ENCODE results near the gene ADAMTS2.

Gene ADAMTS2

GRCh38 chr5:179319741-179320281, 25.4 kb downstream of the ADAMTS2 start:
- DNase-seq (ENCODE audit: low read depth, low spot score) = no peak
- POLR2A ChIA-PET = no interaction called here
- no peak for TF ChIP-seq CTCF (IDR thresholded peaks at IDR 0.05; ENCODE audit: insufficient read depth, low read length, missing control alignments)
- H3K4me3 ChIP-seq (ENCODE audit: low read depth, low read length) = no peak overlapping the region
- CTCF ChIA-PET = interaction anchor here (1.6 to 2.4 kb wide), 2 partner anchors 13 to 24 kb away, joined by 5 to 10 read pairs; no protein-coding TSS in a partner anchor

GRCh38 chr5:179319123-179319522, 26.1 kb downstream of the ADAMTS2 start:
- DNase-seq (ENCODE audit: low read depth, low spot score) = no peak
- CTCF ChIA-PET = interaction anchor here (2.4 kb wide), 1 partner anchor 25 kb away, joined by 10 read pairs; no protein-coding TSS in a partner anchor
- TF ChIP-seq CTCF (IDR thresholded peaks at IDR 0.05; ENCODE audit: insufficient read depth, low read length, missing control alignments) = no peak

GRCh38 chr5:179318221-179318955, 26.9 kb downstream of the ADAMTS2 start:
- DNase-seq (ENCODE audit: low read depth, low spot score) = no peak
- no peak for TF ChIP-seq CTCF (IDR thresholded peaks at IDR 0.05; ENCODE audit: insufficient read depth, low read length, missing control alignments)
- no peak overlapping the region for H3K4me3 ChIP-seq (ENCODE audit: low read depth, low read length)
- CTCF ChIA-PET = interaction anchor here (2.2 kb wide), 1 partner anchor 24 kb away, joined by 8 read pairs; no protein-coding TSS in a partner anchor
- POLR2A ChIA-PET = no interaction called here

More at GRCh38 chr5:179319123-179319522, 26.1 kb downstream of the ADAMTS2 start:
- POLR2A ChIA-PET = no interaction called here
- no peak overlapping the region for H3K4me3 ChIP-seq (ENCODE audit: low read depth, low read length)

- H3K4me3 ChIP-seq (ENCODE audit: low read depth, low read length) = no peak overlapping the region
- DNase-seq (ENCODE audit: low read depth, low spot score) = no peak
- TF ChIP-seq CTCF (IDR thresholded peaks at IDR 0.05; ENCODE audit: insufficient read depth, low read length, missing control alignments) = no peak
- ChIA-PET POLR2A (no interaction called here), CTCF (interaction anchor here (2.2 kb wide), 1 partner anchor 25 kb away, joined by 8 read pairs; no protein-coding TSS in a partner anchor)
These were observed 27.6 kb downstream of the ADAMTS2 start for GRCh38 chr5:179317411-179318220.

- H3K4me3 ChIP-seq (ENCODE audit: low read depth, low read length) = no peak overlapping the region
- no peak for DNase-seq (ENCODE audit: low read depth, low spot score)
- ChIA-PET POLR2A (no interaction called here), CTCF (interaction anchor here (2.2 kb wide), 1 partner anchor 26 kb away, joined by 8 read pairs; no protein-coding TSS in a partner anchor)
- TF ChIP-seq CTCF (IDR thresholded peaks at IDR 0.05; ENCODE audit: insufficient read depth, low read length, missing control alignments) = no peak
These were observed 28.3 kb downstream of the ADAMTS2 start for GRCh38 chr5:179316982-179317381.
